CD4-positive, alpha-beta T cell treated with Interferon gamma for 1 hour (primary cell): ENCODE results near the gene C3orf70.
"Not testable (repeated sequence)": the region's sequence is repeated elsewhere in the genome, so short reads cannot be mapped to it uniquely, and the experiment has no call there.

Experiments
- DNase-seq: peaks from one replicate; pipeline ENCODE4 v3.0.0-alpha.2; 2020

The C3orf70 gene

DNA sequence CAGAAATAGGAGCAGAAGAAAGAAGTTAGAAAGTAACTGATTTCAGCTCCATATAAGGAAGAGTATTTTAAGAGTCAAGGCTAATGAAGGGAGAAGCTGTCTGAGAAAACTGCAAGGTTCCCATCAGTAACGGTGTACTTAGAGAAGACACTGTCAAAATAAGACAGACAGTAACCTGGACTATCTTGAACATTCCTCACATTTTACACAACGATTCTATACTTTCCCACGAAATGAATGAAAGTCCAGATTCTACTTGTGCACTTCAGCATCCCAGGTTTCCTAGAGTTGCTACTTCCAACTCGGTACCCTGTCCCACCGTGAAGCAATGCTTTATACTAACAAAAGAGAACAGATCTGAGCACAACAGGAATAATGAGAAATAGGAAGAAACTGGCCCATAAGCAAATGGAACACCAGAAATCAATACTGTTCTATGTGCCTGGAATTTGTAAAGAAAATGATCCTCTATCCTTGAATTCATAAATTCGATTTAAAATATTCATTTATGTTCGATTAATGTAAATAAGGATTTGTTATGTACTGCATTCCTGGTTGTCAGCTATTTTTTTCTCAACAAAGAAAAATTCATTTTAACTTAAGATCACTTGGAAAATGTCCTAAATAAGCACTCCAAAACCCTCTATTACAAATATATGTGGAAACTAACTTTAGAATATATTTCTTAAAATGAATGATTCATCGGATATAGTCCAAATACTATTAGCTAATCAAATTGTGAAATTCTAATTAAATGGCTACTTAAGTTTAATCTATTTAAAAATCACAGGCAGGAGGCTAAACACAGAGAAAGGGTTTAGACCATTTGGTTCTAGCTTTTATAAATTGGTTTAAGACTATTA lies 1.5 kb downstream of the C3orf70 start:
- no peak for DNase-seq

DNA sequence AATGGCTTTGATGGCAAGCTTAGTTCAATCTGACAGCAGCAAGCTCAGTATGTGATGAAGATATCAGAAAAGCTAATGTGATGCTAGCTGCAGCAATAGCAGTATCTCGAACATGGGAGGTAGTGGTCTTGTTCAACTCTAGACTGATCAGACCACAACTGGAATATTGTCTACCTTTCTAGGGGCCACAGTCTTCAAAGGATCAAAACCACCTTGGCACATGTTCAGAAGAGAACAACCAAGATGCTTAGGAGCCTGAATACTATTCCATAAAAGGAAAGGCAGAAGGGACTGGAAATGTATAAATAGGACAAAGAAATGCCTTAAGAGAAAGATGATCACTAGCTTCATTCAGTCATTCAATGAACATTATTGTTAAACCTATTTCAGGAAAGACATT lies 2.3 kb downstream of the C3orf70 start:
- no peak for DNase-seq

DNA sequence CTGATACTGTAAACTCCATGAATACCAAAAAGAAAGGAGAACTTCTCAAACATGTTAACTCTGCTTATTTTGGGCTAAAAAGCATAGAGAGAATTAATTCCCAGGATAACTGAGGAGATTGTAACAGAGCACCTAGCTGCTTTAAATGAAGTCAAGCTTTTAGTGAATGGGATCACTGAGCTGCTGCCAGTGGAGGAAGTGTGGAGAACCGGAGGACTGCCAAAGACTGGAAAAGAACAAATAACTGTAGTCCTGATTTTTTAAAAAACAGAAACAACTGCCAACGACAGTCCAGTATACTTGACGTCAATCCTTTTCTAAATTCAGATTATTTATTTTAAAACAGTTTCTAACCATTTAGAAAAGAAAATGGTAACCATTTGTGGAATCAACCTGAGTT lies 3.3 kb downstream of the C3orf70 start:
- DNase-seq, result no peak

DNA sequence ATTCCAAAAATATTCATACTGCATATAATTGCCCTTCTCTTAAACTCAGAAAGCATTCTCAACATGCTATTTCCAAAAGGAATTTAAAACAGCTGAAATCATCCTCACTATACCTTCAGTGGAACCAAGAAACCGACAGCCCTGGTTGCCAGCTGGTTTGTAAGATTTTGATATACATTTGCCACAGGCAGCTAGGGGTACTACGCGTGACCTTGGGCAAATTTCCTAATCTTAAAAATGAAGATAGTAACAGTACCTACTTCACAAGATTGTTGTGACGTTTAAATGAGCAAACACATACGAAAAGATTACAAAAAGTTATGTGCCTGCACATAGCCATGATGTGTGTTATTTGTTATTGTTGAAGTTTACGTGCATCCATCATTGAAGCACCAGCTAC lies 7.3 kb downstream of the C3orf70 start:
- no peak for DNase-seq

DNA sequence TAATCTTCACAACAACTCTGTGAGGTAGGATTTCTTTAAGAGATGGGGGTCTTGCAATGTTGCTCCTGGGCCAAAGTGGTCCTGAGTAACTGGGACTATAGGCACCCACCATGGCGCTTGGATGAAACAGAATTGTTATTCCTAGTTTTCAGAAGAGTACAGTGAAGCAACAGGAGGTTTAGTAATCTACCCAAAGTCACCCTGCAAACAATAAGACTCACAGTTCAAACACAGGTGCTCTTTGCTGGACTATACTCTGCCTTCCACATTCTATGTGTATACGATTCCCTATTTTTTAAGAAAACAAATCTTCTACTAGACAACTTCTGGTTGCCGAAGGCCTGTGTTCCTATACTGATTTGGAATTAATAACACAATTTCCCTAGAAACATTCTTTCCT lies 8.1 kb downstream of the C3orf70 start:
- no peak for DNase-seq

DNA sequence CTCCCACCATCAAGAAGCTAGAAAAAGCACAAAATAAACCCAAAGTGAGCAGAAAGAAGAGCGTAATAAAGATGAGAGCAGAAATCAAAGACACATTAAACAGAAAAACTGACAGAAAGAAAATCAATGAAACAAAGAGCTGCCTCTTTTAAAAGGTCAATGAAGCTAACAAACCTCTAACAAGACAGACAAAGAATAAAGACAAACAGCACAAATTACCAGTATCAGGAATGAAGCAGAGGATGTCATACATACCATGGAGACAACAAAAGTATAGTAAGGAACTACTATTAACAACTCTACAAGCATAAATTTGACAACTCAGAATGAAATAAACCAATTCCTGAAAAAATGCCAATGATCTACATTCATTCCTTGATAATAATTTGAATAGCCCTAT lies 15.0 kb downstream of the C3orf70 start:
- no peak for DNase-seq

DNA sequence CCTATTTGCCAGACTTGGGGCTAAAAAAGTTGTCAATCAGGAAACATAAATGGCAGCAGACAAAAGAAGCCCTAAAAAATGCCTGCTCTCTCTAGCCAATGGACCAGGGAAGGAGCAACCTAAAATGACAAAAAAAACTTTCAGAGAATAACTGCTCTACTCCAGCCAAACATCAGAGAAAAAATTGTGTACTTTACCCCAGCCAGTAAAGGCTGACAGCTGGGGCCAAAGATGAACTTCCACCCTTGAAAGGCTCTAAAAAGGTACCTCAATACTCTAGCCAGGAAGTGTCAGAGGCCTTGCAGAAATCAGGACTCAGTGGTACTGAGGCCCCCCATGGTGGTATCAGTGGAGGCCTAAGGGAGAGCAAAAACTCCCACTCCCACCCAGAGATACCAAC lies 18.4 kb downstream of the C3orf70 start:
- no peak for DNase-seq

DNA sequence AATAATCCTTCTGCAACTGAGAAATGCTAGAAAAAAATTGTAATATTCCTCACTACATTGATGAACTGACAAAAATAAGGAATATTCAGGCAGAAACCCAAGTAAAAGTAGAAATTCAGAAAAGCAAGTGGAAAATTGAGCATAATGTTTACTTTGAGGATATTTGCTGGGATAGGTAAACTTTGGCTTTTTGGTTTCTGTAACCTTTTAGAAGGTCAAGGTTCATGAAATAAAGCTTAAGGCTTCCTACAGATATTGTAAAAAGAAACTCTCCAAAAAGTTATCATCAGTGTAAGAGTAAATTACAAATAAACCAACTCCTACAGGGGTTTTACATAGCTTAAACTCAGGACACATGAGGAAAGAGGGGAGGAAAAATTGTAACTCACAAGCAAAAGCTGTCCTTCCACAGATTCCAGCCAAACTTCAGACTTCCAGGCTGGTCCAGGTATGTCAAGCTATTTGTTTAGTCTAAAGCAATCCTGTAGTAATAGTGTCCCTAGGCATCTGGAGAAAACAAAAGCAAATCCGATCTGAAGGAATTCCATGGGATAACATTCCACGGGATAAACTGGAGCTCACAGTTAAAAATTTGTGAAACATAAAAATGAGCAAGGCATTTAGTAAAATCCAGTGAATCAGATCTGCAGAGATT lies 21.1 kb downstream of the C3orf70 start:
- DNase-seq, result no peak

DNA sequence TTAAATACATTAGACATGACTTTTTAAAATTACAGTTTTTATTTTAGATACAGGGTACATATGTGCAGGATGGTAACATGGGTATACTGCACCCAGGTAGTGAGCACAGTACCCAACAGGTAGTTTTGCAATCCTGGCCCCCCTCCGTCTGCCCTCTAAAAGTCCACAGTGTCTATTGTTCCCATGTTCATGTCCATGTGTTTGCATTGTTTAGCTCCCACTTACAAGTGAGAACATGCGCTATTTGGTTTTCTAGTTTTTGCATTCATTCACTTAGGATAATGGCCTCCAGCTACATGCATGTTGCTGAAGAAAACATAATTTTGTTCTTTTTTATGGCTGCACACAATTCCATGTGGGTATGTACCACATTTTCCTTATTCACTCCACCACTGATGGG lies 23.8 kb downstream of the C3orf70 start:
- no peak for DNase-seq

DNA sequence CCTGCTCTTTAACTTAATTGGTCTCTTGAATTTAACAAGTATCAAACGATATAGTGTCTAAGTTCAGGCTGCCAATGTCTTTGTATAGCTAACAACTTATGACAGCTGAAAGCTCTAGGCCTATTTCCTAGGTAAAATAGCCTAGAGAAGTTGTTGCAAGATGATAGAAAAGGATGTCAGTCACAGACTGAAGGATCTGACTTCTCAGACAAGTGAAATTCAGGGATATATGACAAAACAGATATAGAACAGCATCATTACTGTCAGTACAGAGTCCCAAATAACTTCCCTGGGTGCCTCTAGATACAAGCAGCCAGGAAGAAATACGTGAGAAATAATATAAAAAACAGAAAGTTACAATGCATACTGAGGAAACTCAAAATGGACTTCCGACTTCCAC lies 26.7 kb downstream of the C3orf70 start:
- DNase-seq, result no peak

DNA sequence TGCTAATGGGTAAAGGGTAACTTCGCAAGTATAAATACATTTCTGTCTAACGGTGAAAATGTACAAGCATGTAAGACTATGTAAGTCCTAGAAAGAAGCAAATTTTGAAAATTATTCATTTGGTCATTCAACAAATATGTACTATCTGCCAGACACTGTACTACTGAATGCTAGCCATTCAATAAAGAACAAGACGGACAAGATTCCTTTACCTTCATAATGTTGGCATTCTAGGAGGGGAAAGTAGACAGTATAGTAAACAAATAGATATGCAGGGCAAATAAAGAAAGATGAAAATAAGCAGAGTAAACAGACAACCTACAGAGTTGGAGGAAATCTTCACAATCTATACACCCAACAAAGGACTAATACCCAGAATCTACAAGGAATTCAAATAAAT lies 32.7 kb downstream of the C3orf70 start:
- DNase-seq, result no peak

DNA sequence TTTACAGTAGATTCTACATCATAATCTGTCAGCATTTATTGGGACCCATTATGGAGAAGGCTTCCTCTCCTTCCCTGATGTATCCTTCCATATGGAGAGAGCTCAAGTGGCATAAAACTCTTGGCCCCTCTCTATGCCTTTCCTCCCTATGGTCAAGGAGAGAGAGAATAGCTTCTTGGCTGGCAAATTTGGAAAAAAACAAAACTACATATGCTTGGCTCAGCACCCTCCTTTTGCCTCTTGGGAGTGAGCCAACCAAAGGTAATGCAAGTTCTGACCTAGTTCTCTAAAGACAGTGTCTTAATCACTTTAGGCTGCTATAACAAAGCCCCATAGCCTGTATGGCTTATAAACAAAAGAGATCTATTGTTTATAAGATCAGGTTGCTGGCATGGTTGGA lies 37.5 kb downstream of the C3orf70 start:
- DNase-seq, result no peak

DNA sequence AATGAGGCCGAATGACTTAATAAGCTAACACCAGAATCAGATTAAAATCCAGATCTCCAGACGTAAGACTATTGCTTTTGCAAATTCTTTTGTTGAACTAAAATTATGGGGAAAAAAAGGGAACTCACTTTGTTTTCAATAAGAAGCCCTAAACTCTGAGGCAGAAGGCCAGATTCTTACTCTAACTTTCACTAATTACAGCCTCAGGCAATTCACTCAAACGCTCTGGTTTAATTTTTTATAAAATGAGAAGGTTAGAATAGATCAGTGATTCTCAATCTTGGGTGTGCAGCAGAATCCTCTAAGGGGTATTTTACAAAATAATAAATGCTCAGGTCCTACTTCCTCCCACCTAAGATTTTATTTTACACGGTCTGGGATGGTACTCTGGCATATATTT lies 38.1 kb downstream of the C3orf70 start:
- no peak for DNase-seq

DNA sequence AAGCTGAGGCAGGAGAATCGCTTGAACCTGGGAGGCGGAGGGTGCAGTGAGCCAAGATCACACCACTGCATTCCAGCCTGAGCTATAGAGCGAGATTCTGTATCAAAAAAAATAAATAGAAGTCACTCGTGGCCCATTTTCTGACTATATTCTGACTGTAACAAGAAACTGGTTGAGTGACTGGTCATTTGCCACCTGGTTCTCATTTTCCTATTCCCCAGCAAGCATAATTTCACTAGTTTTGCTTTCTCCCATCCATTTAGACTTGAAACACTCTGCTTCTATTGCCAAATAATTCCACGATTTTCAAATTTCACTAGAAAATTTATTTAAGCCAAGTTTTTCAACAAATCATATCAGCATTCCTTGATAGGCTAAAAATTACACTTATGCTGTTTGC lies 40.7 kb downstream of the C3orf70 start:
- no peak for DNase-seq

DNA sequence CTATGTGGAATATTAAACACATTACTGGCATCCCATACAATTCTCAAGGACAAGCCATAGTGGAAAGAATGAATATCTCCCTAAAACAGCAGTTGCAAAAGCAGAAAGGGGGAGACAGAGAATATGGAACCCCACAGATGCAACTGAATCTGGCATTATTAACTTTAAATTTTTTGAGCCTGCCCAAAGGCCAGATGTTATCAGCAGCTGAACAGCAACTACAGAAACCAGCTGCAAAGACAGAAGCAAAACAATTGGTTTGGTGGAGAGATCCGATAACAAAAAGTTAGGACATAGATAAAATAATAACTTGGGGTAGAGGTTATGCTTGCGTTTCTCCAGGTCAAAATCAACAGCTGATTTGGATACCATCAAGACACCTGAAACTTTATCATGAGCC lies 43.8 kb downstream of the C3orf70 start:
- DNase-seq, result not testable (repeated sequence)

DNA sequence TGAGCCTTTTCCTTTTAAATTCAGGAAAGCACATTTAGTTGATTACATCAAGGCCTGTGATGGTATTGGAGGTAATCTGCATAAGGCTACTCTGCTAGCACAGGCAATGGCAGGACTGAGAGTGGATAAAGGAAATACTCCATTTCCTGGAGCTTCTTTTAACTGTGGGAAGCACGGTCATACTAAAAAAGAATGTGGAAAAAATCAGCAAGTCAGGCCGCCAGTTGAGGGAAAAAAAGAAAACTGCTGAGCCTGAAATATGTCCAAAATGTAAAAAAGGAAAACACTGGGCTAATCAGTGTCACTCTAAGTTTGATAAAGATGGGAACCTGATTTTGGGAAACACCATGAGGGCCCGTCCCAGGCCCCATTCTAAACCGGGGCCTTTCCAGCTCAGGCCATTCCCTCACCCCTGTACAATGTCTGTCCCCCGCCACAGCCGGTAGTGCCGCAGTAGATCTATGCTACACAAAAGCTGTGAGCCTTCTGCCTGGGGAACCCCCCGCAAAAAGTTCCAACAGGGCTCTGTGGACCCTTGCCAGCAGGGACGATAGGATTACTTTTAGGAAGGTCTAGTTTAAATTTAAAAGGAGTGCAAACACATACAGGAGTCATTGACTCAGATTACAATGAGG lies 46.5 kb downstream of the C3orf70 start:
- DNase-seq, result not testable (repeated sequence)

DNA sequence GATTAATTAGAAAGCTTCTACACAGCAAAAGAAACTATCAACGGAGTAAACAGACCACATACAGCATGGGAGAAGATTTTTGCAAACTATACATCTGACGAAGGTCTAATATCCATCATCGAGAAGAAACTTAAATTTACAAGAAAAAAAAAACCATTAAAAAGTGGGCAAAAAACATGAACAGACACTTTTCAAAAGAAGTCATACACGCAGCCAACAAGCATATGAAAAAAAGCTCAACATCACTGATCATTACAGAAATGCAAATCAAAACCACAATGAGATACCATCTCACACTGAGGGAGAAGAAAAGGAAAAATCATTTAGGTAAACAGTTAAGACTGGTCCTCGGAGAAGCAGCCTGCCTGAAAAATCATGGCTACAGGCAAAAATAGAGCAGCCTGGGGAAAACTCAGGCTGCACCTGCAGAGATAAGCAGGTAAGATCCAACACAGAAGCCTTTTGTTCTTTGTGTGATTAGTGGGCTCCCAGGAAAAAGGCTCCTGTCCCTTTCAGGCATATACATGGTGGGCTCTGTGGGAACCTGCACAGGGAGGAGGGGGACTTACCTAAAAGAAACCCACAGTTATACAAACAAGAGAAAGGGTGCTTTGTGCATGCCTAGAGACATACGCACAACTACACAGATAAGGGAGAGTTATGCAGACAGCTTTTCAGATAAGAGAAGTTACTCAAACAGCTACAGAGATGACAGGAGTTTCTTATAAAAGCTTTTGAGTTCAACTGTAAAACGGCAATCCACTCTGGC lies 49.3 kb downstream of the C3orf70 start:
- no peak for DNase-seq

DNA sequence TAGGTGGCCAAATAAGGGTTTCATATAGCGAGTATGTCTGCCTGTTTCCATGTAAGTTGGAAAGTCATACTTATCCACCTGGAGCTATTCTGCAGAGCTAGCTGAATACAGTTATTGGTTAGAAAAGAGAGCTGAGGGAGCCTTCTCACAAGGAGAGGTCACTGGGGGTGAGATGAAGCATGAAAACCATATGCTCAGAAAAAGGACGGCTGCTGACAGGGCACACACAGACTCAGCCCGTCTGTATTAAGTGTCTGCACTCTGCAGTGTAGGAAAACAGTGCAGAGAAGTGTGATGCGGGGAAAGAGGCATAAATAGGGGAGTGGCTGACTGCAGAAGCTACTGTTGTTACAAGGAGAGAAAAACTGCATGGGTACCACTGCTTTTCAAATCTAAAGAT lies 58.2 kb downstream of the C3orf70 start:
- no peak for DNase-seq

DNA sequence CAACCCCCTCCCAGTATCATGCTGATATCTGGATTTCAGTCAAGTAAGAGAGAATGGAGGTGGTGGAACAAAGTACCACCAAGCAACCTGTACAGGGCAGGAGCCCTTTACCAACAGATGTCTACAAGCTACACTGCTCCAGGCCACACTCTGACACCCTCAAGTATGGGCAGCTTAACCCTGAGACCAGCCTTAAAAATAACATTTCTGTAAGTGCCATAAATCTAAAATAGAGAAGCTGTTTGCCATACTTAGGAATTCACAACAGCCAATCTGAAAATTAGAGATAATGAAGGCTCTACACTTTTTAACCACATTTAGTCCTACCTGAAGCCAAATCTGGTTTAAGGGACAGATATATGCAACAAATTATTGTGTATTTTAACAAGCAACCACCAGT lies 59.7 kb downstream of the C3orf70 start:
- no peak for DNase-seq

DNA sequence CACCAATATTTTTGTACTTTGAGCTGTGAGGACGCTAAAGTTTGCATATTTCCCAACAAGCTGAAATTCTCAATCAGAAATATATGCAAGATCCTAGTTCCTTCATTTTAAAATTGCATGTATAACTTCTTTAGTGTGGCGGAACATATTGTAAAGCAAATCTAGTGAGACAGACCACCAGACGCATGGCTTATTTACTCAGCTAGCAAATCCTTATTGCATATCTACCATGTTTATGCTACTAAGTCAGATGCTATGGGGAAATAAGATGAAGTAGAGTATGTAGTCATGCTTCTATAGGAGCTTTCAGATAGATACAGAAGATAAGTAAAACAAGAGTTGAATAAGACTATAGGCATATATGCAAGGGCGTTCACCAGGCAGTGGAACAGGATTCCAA lies 62.0 kb downstream of the C3orf70 start:
- no peak for DNase-seq

DNA sequence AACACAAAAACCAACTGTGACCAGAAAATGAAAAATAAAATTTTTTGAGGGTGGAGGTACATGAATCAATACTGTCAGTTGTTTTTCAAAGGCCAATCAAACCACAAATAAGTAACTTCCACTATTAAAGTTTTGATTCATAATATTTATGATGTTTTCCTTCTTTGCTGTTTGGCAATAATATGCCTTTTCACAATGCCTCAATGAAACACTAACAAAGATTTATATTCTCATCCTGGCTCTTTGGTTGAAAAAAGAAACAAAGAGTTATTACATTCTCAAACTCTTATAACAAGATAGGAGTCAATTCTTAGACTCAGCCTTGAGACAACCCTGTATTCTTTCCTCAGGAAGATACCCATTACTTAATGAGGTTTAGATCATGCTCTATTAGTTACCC lies 63.1 kb downstream of the C3orf70 start:
- no peak for DNase-seq

DNA sequence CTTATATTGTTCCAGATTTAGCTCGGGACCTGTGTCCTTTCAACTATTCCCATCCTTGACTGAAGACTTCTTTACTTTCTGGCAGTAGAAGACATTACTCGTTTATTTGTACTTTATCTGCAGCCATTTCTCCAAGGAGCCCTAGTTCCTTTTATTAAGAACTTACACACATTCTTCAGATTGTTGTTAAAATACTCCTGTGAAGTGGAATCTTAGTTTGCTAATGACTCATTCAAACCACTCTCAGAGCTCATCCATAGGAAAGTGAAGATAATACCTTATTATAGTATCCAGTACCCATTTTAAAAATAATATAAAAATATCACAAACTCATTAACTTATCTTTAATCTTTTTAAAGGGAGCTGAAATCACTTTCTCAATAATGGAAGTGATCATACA lies 63.5 kb downstream of the C3orf70 start:
- DNase-seq, result no peak

DNA sequence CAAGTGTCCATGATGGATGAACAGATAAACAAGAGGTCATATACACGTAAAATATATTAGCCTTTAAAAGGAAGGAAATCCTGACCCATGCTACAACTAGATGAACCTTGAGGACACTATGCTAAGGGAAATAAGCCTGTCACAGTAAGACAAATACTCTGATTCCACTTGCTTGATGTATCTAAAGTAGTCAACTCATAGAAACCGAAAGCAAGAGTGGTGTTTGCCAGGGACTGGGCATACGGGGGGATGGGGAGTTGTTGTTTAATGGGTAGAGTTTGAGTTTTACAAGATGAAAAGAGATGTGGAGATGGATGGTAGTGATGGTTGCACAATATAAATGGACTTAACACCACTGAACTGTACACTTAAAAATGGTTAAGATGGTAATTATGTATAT lies 65.4 kb downstream of the C3orf70 start:
- no peak for DNase-seq

DNA sequence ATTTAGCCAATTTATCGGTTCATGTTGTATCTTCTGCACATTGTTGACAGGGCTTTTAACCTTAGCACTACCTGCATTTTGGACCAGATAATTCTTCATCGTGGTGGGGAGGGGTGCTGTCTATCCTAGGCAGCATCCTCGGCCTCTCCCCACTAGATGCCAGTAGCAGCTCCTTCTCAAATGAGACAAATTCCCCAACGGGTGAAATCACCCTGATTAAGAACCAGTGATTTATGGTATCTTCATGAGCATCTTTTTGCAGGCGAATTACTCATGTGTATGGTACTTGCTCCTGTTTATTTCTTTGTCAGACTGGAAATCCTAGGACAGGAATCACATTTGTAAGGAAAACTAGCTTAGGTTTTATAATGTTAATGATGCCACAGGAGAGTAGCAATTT lies 68.0 kb downstream of the C3orf70 start:
- DNase-seq, result no peak
